Tongue (tissue), 2 donors: ENCODE data around the gene CCDC74A. TPM values are rescaled to one million over a fixed set of nuclear protein-coding genes. Genes with fewer than 3 reads are reported as not detected.
A peak's percentile ranks its signal among the peaks of the same experiment; 100 is the strongest.
"Not testable (repeated sequence)": the region's sequence is repeated elsewhere in the genome, so short reads cannot be mapped to it uniquely, and the experiment has no call there.

Experiments
- DNase-seq: peaks from one replicate; pipeline ENCODE4 v3.0.0-alpha.2; 2015
- total RNA-seq: library from RNA; depleted of rRNA; stranded (reverse); fragments of >200 nt; gene quantifications from one replicate; pipeline ENCODE4 v1.2.3, GENCODE V29; 2014

Gene CCDC74A
- 2.2 TPM for total RNA-seq

GRCh38 chr2:131527131-131528001 lies at the start of gene CCDC74A:
TSS of gene CCDC74A (plus strand) at chr2:131527888. CDS start at chr2:131527971, 83 bp downstream.
- DNase-seq: peak; percentile 49

GRCh38 chr2:131478074-131478849 lies 49.4 kb upstream of the CCDC74A start:
- not testable (repeated sequence) for DNase-seq

DNA sequence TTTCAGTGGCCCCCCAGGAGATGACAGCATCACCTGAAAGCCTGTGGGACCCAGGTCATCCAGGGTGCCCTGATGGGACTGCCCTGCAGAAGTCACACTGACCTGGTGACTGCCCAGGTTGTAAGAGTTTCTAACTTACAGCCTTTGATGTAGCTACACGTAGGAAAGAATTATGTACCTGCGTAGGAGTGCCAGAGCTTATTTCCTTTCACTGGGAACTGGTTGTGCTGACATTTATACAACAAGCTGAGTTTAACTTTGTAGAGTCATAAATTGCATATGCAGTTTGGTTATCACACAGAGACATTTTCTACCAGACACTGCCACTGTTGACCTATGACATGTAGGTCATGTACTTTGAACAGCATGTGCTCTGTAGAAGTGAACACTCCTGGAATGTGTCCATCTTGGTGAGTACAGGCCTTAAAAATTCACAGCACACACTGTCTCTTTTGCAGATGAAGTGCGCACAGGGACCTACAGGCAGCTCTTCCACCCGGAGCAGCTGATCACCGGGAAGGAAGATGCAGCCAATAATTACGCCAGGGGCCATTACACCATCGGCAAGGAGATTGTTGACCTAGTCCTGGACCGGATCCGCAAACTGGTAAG lies 48.7 kb upstream of the CCDC74A start:
- DNase-seq: not testable (repeated sequence)

DNA sequence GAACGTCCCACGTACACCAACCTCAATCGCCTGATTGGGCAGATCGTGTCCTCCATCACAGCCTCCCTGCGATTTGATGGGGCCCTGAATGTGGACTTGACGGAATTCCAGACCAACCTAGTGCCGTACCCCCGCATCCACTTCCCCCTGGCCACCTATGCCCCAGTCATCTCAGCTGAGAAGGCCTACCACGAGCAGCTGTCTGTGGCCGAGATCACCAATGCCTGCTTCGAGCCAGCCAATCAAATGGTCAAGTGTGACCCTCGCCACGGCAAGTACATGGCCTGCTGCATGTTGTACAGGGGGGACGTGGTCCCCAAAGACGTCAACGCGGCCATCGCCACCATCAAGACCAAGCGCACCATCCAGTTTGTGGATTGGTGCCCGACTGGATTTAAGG lies 47.3 kb upstream of the CCDC74A start:
- not testable (repeated sequence) for DNase-seq

DNA sequence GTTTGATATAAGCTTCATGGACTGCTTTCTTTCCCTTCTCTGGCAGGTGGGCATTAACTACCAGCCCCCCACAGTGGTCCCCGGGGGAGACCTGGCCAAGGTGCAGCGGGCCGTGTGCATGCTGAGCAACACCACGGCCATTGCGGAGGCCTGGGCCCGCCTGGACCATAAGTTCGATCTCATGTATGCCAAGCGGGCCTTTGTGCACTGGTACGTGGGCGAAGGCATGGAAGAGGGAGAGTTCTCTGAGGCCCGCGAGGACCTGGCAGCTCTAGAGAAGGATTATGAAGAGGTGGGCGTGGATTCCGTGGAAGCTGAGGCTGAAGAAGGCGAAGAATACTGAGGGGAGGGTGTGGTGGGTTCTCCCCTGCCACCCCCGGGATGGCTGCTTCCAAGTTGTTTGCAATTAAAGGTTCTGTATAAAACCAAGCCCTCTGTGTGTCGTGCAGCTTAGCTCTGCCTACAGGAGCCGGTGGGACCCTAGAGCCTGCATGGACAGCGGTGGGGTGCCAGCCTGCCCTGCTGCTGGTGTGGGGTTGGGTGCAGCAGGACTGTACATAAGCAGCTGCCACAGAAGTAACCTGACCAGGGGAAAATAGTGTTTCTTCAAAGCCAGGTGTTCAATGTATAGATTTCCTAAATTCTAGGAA lies 45.1 kb upstream of the CCDC74A start:
- not testable (repeated sequence) for DNase-seq

DNA sequence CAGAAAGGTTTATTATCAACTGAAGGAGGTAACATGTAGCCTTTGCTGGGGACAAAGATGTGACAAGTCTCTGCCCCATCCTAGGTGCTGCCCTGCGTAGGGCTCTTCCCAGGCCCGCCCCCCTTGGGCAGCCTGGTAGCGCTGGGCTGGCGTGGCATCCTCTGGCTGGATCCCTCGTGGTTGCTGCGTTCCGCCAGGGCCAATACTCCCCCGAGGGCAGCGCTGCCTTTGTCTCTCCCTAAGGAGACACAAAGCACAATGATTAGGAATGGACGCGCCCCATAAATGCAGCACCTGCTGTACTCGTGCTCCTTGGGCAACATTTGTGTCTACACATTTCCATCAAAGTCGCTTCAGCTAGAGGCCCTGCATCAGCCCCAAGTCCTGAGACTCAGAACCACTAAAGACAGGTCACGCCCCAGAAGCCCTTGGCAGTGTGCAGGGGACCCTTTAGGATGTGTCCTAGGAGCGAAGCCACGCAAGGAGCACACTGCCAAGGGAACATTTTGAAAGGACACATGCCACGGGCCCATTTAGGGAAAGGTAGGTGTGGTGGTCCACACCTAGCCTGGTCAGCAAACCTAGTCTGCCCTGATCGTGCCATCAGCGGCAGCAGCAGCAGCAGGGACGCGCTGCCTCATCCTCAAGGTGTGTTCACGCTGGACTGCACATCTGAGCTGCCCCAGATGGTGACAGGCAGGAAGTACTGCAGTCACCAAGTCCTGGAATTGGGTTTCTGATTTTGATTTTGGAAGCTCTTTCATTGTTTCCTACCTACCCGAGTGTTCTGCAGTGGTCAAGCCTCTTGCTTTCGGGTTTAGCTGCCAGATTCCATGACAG lies 43.5 kb upstream of the CCDC74A start:
- not testable (repeated sequence) for DNase-seq

DNA sequence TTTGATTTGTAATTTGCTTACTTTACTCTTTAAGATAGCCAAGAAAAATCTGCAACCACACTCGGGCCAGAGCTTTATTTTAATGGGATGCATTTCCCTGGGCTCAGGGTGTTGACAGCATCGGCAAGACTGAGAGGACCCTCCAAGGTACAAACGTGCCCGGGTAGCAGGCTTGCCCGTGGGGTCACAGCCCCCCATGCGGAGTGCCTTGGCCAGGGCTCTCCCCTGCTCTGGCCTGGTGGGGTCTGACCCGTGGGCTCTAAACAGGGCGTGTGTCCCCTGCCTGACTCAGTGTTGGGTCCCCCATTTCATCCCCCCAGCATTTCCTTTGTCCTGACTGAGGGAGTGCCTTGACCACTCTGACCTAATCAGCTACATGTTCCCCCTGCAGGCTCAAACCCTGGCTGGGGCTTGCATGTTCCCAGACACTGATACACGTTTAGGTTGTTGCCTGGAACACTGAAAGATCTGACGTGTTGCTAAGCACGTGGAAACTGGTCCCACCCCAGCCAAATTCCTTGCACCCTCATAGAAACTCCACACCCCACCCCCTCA lies 42.7 kb upstream of the CCDC74A start:
- not testable (repeated sequence) for DNase-seq

- DNase-seq: not testable (repeated sequence)
Measured at GRCh38 chr2:131486201-131486902, 41.3 kb upstream of the CCDC74A start.

DNA sequence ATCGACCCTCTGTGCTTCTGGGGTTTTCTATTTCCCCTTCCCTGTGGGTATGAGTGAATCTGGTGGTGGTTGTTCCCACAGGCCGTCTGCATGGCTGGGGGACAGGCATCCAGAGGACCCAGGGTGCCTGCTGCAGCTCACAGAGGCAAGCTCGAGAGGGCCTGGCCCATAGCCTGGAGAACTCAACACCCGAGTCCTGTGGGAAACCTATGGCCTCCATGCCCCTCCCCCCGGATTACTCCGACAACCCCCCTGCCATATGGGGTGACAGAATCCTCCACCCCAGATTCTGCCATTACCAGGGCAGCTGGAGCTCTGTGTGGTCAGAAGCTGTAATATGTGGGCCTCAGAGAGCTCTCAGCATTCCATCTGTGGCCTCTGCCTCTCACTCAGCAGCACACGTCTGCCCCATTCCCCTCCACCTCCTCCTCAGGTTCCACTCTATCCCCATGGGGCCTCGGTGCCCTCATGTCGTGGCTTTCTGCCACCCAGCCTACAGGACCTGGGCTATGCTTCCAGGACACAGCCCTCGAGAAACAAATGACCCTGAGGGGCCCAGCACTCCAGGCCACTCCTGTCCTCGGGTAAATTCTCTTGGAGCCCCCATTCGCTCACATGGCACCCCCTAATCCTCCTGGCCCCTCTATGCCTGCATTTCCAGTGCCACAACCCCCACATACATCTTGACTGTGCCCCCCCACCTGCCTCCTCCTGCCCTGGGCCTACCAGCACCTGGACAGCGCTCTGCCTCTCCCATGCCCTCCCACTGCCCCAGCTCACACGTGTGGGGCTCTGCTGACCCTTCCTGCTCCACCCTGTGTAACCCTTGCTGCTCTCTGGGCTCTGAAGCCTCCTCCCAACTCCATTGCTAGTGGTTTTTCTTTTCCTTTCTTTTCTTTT lies 39.1 kb upstream of the CCDC74A start:
- no peak for DNase-seq

DNA sequence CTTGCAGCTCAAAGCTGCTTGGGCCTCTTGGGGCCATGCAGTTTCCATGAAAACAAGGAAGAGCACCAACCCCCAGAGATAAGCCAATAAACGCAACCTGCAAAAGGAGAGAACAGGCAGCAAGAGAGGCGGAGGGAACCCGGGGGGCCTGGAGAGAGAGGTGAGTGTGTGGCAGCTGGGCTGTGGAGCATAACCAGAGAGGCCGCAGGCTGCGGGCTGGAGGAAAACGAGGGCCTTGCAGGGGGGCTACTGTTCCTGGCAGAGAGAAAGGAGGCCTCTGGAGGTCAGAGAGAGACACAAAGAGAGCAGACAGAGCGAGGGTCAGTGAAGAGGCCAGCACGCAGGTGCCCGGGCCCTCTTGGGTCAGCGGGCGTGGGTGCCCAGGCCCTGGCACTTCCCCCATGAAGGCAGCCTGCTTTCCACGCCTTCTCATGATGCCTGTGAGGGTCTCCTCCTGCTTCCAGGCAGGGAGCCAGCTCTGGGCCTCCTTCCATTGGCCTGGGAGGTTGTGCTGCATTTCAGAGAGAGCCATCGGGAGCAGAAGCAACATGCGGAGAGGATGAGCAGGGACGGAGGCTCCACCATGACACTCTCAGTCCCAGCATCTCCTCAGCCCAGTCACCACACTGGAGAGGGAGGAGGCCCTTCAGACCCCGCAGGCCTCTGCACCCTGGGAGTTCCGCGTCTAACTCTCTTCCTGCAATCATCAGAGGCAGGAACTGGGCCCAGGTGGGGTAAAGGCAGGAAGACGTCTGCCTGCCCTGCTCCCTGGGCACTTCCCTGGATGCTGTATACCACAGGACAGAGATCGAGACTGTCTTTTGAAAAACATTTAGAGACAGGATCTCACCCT lies 36.8 kb upstream of the CCDC74A start:
- DNase-seq: peak; percentile 47

DNA sequence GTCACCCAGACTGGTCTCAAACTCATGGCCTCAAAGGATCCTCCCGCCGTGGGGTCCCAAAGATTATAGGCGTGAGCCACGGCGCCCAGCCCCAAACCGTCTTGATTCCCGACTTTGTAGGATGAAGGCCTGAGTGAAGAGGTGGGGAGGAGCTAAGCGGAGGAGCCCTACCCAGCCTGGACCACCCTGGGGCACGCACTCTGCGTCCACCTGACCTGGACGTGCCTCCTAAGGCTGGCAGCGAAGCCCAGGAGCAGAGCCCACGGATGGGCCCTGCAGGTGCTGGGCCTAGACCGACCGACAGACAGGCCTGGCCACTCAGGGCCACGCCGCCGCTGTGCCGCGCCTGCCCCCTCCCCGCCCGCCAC lies 36.2 kb upstream of the CCDC74A start:
- DNase-seq: peak; percentile 4

GRCh38 chr2:131492015-131492417 lies 35.7 kb upstream of the CCDC74A start, which contains the start of gene MZT2A:
TSS of gene MZT2A (minus strand) at chr2:131492397. CDS start at chr2:131492376, 21 bp downstream.
- DNase-seq: not testable (repeated sequence)

DNA sequence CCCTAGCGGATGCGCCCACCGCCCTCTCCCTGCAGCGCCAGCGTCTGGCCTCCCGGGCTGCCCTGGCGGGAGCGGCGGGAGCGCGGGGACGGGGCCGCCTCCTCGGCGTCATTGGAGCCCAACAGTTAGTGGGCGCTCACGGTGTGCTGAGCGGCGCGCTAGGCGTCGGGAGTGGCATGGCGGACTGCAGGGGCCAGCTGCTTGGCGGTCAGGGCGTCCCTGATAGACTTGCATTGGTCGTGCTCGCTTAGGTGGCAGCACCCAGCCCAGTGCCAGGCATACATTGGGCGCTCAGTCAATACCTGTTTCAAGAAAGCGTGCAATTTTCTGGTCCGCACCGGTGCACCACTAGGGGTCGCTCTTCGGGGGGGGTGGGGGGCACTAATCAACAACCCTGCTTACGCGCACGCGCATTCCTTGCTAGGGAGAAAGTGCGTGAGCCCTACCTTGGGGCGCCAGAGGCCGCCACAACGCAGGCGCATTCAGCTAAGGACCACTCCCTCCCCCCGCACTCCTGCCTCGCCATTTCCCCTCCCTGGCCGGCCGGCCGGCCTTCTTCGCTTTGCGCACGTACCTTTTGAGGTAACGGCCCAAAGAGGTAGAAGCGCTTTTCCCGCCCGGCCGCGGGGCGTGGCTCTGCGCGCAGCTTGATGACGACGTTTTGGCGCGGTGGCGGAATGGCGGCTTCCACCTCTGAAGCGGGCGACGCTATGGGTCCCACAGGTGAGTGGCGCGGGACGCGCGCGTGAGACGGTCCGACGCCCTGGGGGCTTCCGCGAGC lies 35.1 kb upstream of the CCDC74A start:
- peak; percentile 98 for DNase-seq

DNA sequence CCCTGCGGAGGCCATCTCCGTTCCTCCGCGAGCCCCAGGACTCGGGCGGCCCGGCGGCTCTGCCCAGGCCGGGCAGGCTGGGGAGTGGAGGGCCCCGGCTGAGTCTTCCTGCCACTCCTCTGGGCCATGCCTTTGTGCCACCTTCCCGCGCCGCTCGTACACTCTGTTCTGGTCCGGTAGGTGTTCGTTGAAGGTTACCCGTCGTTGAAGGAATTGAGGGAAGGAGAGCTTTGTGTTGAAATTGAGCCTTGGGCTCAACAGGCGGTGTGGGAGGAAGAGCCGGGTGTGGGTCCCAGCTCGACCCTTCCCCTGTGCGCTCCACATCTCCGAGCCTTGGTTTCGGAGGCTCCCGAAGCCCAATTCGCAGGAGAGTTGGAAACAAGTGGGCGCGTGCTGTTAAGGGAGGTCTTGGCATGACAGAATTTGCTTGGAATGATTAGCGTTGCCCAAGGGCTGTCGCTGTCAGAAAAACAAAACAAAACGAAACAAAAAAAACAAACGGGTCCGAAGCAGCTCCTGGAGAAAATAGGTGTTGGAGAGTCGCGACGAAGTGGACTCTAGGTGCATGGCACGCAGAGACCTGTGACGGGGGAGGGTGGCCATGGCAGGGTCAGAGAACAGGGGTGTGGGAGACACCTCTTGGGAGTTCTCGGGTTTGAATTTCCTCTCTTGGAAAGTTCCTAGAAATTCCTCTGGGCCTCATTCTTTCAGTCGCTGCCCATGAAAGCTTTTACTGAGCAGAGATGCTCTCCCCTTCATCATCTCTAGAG lies 34.3 kb upstream of the CCDC74A start:
- peak; percentile 11 for DNase-seq

- not testable (repeated sequence) for DNase-seq
Measured at GRCh38 chr2:131495506-131495905, 32.2 kb upstream of the CCDC74A start.

DNA sequence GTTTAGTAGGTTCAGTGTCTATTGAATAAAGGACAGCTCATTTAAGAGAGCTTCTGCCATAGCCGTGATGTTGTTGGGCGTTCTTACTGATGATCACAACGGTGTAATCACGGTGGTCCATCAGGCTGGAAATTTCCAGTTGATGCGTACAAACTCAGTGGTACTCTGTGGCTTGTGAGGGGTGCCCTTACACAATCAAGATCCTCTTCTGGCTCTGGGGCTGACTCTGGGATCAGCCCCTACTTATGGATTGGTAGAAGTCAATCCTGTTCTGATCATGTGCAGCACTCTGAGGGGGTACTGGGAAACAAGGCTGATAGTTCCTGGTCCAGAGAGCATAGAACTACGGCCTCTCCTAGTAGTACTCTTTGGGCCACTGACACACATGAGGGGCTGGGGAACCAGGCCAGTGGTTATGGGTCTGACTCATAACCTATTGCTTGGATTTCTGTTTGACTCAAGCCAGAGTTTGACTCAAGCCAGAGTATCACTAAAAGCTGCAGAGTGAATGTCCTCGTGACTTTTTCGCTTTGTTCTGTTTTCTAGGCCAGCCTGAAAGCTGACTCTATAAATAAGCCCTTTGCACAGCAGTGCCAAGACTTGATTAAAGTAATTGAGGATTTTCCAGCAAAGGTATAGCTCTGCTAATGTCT lies 29.2 kb upstream of the CCDC74A start:
- not testable (repeated sequence) for DNase-seq
